HG02610 (cell line): ENCODE results near the gene DPYD.

Experiments used
- ATAC-seq: cut with Tn5 transposase; IDR thresholded peaks from one replicate; pipeline ENCODE4 v1.9.1; 2021; ENCODE audit warnings: mild to moderate bottlenecking, moderate library complexity; ENCODE audit not compliant: unreplicated experiment

Gene DPYD

DNA sequence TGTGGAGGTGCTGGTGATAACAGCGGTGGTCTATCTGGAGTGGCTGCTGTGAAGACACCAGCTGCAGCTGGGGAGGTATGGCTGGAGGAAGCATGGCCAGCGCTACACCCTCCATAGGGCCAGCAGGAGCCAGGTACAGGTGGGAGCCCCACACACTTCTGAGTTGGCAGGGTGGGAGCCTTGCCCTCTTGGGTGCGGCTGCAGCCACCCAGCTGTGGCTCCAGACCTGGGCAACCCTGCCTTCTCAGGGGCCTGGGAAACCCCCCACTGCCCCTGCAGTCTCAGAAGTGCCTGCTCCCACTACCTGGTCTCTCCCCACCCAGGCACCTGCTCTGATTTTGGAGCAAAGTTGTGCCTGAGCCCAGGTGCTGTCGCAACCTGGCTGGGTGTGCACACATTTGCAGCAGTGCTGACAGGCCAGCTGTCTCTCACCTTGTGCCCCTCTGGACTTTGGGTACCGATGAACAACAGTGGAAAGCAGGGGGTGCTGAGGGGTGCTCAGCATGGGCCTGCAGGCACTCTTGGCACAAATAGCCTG, 76.2 kb downstream of the DPYD start:
- no peak for ATAC-seq

DNA sequence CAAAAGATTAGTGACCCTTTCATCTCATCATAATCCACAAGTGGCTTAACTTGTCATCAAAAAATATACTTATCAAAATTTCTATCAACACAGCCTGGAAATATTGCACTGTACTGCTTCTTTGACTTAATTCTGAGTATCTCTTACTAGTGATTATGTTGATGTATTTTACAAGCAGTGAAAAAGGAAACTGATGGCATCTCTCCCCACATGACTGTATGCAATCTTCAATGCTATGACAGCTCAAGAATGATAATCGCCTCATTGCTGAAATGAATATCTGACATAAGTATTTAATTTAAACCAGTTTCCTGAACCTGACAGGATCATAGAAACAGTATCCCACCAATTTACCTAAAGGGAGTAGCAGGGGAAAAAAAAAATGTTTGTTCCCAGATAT, 79.5 kb downstream of the DPYD start:
- ATAC-seq = no peak

DNA sequence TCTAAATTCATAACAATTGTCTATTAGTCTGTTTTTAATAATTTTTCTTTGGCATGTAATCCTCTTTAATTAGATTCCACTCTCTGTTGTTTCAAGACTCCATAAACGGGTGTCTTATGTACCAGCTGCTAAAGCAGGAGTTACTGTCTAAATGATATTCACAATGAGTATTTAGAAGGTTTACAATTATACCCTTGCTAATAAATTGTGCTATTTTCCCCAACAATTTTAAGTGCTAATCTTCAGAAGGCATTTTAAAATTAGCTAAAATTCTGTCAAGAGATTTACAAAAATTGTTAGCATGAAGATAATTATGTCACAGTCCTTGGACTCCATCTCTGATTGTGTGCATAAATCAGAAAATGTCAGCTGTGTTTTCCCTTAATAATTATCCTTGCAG, 83.7 kb downstream of the DPYD start:
- no peak for ATAC-seq

GRCh38 chr1:97834899-97835298, 85.9 kb downstream of the DPYD start:
- ATAC-seq = no peak

GRCh38 chr1:97833881-97834280, 87.0 kb downstream of the DPYD start:
- no peak for ATAC-seq

- ATAC-seq = no peak
These were observed 88.4 kb downstream of the DPYD start for GRCh38 chr1:97832481-97832880.

GRCh38 chr1:97827887-97828286, 92.9 kb downstream of the DPYD start:
- ATAC-seq = peak; percentile 91

GRCh38 chr1:97826820-97827219, 94.0 kb downstream of the DPYD start:
- no peak for ATAC-seq

DNA sequence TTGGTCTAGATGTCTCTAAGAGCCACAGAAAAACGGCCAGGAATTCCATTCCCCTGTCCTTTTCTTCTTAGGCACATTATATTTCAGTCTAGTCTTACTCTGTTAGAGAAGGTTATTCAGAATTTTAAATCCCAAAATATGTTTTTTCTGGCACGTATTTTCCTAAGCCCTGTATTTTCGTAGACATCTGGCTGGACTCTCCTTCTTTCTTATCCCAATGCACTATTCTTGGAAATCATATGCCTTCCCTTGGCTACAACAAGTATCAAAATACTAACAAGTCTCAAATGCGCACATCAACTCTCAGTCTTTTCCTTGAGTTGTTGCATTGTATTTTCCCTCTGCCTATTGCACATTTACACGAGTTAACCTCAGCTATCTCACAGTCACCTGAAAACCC, 96.2 kb downstream of the DPYD start:
- no peak for ATAC-seq

DNA sequence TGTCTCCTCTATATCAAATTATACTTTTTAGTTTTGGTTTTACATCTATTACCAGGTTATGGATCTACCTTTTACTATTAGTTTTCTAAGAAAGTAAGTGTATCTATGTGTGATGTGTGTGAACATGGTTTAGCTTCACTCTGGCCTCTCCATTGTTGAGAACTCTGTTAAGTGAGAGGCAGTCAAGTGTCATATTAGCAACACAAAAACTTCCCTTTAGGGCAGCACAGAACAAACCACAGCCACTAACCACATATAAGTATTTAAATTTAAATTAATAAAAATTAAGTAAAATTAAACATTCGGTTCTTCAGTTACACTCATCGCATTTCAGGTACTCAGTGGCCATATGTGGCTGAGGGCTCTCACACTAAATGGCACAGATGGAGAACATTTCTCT, 96.6 kb downstream of the DPYD start:
- no peak for ATAC-seq

DNA sequence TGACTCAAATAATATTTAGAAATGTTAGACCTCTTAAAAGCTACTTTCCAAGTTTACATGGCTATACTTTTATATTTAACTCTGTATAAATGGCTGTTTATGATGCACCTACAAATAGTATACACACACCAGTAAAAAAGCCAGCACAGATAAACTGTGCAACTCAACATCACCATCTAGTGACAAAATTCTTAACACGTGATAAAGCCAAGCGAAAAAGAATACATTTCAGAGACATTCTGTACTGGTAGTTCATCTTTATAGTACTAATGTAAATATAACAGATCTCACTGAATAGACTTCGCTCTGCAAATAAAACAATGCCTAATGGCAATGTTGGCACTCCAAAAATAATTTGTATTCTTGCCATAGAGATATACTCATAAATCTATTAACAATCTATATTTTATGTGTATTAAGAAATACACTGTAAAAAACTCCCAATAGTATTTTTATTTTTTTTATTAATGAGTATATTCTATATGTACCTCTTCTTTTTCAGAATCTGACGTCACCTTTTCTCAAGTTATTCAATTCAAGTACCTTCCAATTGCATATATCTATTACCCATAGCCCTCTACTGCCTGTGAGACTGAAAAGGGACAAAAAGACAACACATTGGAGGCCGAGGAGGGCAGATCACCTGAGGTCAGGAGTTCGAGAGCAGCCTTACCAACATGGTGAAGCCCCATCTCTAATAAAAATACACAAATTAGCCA, 100.2 kb downstream of the DPYD start:
- ATAC-seq = peak; percentile 67

DNA sequence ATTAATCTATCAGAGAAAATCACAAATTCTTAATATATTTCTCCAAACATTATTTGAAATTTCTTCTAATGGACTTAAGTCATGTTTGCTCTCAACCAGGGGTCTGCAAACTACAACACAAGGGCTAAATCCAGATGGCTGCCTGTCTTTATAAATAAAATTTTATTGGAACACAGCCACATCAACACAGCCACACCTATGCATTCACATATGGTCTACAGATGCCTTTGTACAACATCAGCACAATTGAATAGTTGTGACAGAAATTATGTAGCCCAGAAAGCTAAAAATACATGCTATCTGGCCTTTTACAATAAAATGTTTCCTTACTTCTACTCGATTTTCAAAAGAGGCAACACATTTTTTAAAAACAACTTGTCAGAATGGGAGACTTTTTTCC, 103.9 kb downstream of the DPYD start:
- ATAC-seq = no peak

DNA sequence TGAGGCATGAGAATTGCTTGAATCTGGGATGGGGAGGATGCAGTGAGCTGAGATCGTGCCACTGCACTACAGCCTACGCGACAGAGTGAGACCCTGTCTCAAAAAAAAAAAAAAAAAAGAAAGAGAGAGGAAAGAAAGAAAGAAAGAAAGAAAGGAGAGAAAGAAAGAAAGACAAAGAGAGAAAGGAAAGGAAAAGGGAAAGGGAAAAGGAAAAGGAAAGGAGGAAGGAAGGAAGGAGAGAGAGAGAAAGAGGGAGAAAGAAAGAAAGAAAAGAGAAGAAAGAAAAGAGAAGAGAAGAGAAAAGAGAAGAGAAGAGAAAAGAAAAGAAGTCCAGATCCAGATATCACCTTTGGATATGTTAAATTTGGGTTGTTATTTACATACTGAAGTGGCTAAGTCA, 106.0 kb downstream of the DPYD start:
- no peak for ATAC-seq

GRCh38 chr1:97814121-97814520, 106.7 kb downstream of the DPYD start:
- ATAC-seq = no peak

DNA sequence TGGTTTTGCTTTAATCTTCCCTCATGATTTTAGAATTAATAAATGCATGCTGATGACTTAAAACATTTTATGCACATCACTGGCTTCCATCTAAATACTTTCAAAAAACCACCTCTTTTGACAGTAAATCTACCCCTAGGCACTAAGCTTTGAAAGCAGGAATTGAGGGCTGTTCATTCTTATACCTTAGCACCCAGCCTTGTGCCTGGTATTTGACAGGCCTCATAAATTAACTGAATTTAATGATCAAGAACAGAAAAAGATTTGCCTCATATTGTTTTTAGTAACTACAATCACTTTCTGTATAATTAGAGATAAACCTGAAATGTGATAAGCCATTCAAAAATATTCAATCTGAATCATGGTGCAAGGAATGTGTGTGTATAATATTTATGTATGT, 108.8 kb downstream of the DPYD start:
- no peak for ATAC-seq

- ATAC-seq = no peak
These were observed 113.8 kb downstream of the DPYD start for GRCh38 chr1:97806996-97807520.

DNA sequence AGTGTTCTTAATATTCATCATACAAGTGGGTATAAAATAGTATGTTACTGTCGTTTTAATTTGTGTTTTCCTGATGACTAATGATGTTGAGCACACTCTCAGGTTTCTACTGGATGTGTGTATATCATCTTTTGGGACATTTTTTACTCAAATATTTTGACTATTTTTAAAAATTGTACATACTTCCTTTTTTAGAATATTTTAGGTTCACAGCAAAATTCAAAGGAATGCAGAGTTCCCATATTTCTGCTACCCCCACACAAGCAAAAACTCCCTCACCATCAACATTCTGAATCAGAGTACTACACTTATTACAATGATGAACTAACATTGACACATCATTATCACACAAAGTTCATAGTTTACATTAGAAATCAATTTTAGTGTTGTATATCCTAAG, 114.5 kb downstream of the DPYD start:
- ATAC-seq = no peak

DNA sequence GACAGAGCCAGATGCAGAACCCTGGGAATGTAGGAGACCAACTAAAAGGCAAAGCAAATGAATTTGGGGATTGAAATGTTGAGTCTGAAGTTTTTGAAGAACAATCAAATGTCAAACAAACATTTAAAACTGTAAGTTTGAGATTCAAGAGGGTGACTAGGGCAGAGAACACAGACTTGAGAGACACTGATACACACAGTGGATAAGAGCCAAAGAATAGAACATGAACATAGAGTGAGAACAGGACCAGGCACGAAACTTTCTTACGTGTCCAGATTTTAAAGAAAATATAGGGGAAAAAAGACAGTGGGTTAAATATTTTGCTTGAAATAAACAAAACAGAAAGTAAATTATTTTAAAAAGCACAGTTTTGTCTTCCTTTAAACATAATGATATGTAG, 115.7 kb downstream of the DPYD start:
- ATAC-seq = no peak

DNA sequence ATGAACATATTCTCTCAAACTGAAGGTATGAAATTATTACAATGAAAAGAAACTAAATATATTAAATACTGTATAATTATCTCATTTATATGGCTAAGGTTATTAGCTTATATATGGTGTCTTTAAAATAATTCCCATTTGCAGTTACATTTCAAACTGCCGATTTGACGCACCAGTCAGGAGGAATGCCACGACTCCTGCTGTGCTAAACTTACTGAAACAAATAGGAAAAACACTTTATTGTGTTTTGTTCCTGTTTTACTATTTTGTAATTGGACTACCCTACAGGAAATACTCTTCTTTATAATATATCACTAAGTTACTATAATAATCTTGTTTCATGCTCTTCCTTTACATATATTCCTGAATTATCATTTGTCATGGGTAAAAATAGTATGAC, 117.8 kb downstream of the DPYD start:
- ATAC-seq = no peak

DNA sequence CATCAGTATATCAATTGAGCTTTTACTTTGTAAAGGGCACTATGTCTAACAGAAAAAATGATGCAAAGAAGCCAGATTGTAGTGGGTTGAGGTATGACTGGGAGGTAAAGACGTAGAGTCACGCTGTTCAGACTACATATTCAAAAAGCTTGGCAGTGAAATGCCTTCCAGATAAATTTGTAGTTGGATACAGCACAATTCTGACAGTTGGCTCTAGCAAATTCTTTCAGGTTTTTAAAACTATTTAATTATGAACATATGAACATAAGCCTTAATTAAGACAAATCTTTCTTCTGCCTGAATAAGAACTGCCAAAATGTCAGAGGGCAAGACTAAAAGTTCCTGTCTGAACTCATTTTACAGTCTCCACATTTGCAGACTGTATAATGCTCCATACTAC, 118.8 kb downstream of the DPYD start:
- no peak for ATAC-seq

DNA sequence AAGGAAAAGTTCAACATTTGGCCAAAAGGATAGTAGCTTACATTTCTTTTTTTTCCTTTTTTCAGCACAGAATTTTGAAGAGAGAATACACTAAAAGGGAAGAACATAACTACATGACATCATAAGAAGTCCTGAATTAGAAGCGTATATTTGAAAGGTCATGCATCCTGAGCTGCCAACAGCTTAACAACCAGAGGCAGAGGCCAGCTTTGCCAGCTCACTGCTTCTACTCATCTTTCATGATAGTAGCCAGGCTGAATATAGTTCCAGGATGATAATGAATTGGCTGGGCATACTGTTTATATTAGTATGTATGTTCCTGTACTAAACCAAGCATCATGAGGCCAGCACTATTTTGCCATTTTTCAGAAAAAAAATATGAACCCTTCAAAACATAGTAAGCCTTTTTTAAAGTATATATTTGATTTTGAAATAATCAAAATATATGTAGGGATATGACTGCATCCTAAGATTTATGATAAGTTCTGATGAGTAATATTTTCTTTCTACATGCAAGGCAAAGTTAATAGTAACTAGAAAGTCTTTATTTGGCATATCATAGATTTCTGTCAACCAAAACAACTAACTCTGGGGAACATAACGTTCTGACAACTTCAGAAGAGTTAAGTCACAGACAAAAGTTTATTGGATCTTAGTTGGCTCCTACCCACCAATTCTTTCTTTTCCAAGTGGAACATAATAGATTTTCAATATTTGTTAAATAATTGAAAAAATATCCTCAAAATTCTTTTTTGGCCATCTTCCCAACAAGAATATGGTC, 123.2 kb downstream of the DPYD start:
- no peak for ATAC-seq

- ATAC-seq = no peak
These were observed 124.1 kb downstream of the DPYD start for GRCh38 chr1:97796711-97797110.
